NCI-H2196 treated with DMSO at 0.1 percent for 48 hours (cell line): ENCODE measurements around the gene ACTG2.

Experiments
- DNase-seq: peaks from one replicate; lab custom pipeline; 2025; ENCODE audit not compliant: unreplicated experiment; lab: John Stamatoyannopoulos, UW

ACTG2 gene

DNA sequence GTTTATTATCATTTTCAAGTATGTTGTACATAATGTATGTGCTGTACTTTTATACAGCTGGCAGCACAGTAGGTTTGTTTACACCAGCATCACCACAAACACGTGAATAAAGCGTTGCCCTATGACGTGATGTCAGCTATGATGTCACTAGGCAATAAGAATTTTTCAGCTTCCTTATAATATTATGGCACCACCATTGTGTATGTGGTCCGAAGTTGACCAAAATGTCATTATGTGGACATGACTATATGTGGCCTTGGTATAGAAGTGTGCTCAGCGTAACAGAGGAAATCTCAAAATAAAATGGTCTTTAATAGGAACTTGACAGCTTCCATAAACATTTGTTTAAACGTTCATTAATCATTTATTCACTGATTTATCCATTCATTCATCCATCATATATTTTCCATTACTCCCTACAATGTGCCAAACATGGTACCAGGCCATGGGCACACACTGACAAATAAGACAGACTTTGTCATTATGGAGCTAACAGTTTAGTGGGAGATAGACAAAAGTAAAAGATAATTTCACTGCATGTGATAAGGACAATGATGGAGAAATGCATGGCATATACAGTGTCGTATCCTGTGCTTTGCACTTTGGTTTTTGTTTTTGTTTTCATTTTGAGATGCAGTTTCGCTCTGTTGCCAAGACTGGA lies 18.9 kb downstream of the ACTG2 start:
- no peak for DNase-seq

GRCh38 chr2:73913414-73914054 lies 20.7 kb downstream of the ACTG2 start:
- no peak for DNase-seq

- no peak for DNase-seq
These were observed 21.9 kb downstream of the ACTG2 start for GRCh38 chr2:73914667-73915066.

DNA sequence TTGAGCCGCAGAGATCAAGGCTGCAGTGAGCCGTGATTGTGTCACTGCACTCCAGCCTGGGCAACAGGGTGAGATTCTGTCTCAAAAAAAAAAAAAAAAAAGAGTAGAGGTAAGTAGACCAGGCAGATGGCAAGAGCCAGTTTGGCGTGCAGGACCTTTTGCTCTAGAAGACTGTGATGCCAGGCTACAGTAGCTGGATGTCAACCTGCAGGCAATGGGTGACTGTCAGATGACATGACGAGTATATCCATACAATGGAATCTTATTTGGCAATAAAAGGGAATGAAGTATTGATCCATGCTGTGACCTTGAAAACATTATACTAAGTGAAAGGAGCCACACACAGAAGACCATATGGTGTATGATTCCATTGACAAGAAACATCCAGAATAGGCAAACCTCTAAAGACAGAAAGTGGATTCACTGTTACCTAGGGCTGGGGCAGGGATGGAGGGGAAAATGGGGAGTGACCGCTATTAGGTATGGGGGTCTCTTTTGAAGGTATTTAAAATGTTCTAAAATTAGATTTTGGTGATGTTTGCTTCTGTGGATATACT lies 22.7 kb downstream of the ACTG2 start:
- DNase-seq, result no peak

DNA sequence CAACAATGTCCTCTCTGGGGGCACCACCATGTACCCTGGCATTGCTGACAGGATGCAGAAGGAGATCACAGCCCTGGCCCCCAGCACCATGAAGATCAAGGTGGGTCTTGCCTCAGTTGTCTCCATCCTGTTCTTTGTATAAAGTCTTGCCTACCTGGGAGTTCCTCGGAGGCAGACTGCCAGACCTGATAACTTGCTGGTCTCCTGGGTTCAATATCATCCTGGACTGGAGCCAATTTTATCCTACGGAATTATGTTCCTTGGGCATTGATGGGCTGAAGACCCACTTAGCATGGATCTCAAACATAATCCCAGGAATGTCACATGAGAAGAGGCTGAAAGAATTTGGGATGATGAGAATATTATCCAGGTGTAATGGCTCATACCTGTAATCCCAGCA lies 23.9 kb downstream of the ACTG2 start:
- DNase-seq, result no peak

- DNase-seq, result no peak
These were observed 24.5 kb downstream of the ACTG2 start for GRCh38 chr2:73917296-73917695.

- no peak for DNase-seq
These were observed 24.9 kb downstream of the ACTG2 start for GRCh38 chr2:73917696-73918207.

DNA sequence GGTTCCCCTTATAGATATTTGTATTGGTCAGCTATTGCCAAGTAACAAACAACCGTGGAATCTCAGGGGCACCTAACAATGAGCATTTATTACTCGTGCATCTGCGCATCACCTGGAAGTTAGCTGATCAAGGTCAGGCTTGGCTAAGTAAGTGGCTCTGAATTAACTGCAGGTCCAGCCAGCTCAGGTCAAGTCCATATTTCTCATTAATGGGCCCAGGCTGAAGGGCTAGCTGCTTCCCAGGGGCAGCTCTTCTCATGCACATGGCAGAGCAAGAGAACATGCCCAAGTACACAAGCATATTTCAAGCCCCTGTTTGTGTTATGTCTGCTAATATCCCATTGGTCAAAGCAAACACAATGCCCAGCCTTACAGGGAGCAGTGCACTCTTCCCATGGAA lies 26.0 kb downstream of the ACTG2 start:
- DNase-seq, result no peak

DNA sequence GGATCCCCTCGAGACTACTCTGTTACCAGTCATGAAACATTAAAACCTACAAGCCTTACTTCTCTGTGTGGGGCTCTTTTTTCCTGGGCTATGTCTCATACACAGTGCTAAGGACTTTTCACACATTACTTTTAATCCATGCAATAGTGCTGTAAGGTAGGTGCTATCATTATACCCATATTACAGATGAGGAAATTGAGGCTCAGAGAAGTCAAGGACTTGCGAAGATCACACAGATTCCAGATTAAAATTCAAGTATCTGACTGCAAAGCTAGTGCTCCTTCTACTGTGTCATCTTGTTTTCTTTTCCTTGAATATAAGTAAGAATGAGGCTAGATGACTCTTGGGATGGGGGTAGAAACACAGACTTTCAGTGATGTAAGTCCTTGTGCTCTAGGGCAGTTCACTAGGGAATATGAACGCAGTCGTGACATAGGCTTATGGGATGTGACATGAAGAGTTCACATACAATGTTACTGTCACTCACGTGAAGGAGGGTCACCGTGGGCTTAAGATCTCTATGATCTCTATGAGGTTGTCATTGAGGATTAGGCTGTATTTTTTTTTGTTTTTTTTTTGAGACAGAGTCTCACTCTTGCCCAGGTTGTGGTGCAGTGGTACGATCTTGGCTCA lies 26.9 kb downstream of the ACTG2 start:
- no peak for DNase-seq

GRCh38 chr2:73920577-73921545 lies 28.1 kb downstream of the ACTG2 start:
- no peak for DNase-seq

- DNase-seq, result no peak
These were observed 28.8 kb downstream of the ACTG2 start for GRCh38 chr2:73921581-73921980.

GRCh38 chr2:73922681-73923080 lies 29.9 kb downstream of the ACTG2 start:
- no peak for DNase-seq

GRCh38 chr2:73925033-73925704 lies 32.4 kb downstream of the ACTG2 start:
- no peak for DNase-seq

- DNase-seq, result no peak
These were observed 33.2 kb downstream of the ACTG2 start for GRCh38 chr2:73925853-73926492.

- peak; percentile 83 for DNase-seq
These were observed 33.9 kb downstream of the ACTG2 start, which contains the start of gene DGUOK for GRCh38 chr2:73926493-73927327. TSS of gene DGUOK (plus strand) at chr2:73926880. CDS start at chr2:73926911, 31 bp downstream.

- DNase-seq, result no peak
These were observed 34.5 kb downstream of the ACTG2 start for GRCh38 chr2:73927344-73927743.

GRCh38 chr2:73928963-73929347 lies 36.1 kb downstream of the ACTG2 start:
- no peak for DNase-seq

DNA sequence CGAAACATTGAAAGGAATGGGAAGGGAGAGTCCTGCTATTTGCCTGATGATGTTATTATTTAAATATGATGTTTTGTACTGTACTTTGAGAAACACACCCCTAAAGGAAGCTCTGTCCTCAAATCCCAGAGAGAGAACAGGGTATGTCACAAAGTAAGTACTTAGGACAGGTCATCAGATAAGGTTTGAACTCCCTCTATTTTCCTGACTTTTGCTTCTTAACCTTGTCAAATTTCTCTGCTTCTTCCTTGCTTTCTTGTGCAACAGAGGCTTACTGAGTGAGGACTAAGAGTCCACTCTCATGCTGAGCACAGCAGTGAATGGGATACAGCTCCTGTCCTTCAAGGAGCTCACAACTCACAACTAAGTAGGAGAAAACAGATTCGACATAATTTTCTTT lies 37.6 kb downstream of the ACTG2 start:
- no peak for DNase-seq
